Stimulated activated CD8-positive, alpha-beta memory T cell treated with anti-CD3 and anti-CD28 coated beads, Interleukin-15, amount 100 ng/mL, for 4 hours (primary cell): ENCODE data around the gene MTM1.

Source experiments
- DNase-seq, 2 donors: peaks; one replicate each; pipeline ENCODE4 v3.0.0-alpha.2; 2020; ENCODE audit warnings: low read depth in 2 of 2

Gene MTM1

DNA sequence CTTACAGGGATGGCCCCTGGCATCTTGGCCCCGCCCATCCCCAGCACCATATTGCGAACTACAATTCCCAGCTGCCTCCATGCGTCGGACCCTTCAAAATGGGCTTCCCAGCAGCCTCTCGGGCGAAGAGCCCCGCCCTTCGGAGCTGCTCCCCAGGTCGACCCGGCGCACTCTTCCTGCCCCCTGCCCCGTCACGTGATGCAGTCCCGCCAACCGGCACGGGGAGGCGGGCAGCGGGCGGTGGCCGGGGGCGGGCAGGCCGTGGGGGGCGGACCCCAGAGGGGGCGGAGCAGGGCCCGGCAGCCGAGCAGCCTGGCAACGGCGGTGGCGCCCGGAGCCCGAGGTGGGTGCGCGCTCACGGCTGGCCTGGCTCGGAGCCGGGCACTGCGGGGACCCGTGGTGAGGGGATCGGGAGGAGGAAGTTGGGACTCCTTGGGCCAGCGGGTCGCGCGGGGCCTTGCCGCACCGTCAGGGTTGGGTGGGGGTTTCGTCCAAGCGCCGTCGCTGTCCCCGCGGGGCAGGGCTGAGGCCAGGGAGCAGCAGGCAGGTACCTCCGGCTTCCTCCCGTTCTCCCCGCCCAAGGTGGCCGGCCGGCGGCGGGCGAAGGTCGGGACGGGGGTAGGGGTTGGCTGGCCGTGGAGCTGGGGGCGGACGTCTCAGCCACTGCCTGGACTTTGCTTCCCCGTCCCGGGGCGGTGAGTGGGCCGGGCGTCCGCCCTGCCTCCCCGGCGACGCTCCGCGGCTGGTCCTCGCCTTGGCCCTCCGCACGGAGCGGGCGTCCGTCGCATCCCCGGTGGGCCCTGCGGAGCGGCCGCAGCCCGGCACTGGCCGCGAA lies at the start of gene MTM1:
MTM1 (plus strand) TSS at position 302 of the 835 bp plus-strand sequence. CDS start 23,994 bp downstream, outside the sequence.
- DNase-seq: peak; percentile 79 to 82

GRCh38 chrX:150522494-150522893 lies 45.9 kb upstream of the MTM1 start:
- DNase-seq: no peak

- no peak for DNase-seq
These were observed 43.1 kb upstream of the MTM1 start for GRCh38 chrX:150525061-150525919.

- no peak for DNase-seq
These were observed 41.7 kb upstream of the MTM1 start for GRCh38 chrX:150526692-150527091.

DNA sequence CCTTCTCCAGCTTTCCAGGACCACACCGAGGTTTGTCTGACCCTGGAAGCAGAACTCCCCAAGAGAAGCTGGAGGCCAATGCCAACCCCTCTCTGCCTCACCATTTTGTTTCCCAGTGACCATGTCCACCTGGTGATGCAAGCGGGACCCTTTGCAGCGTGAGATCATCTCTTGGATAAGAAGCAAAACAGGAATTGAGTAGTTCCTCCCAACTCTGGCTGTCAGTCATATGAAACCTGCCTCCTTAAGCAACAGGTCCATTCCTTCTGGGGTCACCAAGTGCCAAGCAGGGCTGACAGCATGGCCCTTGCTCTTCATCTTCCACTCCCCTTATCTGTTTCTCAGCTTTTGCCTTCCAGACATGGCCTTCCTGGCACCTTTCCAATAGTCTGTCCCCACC lies 41.3 kb upstream of the MTM1 start:
- DNase-seq: no peak

- no peak for DNase-seq
These were observed 38.8 kb upstream of the MTM1 start for GRCh38 chrX:150529587-150529986.

DNA sequence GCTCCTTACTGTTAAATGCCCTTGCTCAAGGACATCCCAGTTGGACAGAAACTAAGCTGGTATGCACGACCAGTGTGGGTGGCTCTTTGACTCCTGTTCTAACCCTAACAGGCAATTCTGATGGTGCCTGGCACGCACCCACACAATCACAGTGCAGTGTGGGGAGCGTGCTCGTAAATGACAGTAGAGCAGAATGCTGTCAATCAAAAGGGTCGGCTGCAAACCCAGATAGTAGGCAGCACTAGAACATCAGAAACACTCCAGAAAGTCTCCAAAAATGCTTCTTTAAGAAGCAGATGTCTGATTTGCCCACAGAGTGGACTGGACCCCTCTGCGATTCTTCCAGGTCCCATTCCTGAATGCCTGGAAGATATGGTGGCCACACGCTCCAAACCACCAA lies 37.6 kb upstream of the MTM1 start:
- no peak for DNase-seq

GRCh38 chrX:150531467-150531866 lies 37.0 kb upstream of the MTM1 start:
- DNase-seq: no peak

- DNase-seq: no peak
These were observed 34.6 kb upstream of the MTM1 start for GRCh38 chrX:150533863-150534262.

GRCh38 chrX:150536455-150537116 lies 31.8 kb upstream of the MTM1 start:
- no peak for DNase-seq

DNA sequence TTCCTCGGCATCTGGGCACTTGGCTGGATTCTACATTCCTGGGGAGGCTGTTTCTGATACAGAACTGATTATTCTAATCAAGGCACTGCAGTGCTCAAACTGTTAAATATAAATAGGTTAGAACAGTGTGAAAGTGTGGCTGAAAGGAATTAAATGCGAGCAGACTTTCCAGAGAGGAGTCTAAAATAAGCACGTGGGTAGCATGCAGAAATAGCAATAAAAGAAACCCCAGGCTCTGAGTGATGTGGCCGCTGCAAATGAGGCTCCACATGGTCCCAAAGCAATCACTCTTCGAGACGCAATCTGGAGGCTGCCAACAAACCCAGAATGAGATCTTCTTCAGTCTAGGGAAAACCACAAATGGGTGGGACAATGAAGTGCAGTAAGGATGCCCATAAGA lies 30.6 kb upstream of the MTM1 start:
- DNase-seq: no peak

GRCh38 chrX:150540965-150541364 lies 27.5 kb upstream of the MTM1 start:
- DNase-seq: no peak

DNA sequence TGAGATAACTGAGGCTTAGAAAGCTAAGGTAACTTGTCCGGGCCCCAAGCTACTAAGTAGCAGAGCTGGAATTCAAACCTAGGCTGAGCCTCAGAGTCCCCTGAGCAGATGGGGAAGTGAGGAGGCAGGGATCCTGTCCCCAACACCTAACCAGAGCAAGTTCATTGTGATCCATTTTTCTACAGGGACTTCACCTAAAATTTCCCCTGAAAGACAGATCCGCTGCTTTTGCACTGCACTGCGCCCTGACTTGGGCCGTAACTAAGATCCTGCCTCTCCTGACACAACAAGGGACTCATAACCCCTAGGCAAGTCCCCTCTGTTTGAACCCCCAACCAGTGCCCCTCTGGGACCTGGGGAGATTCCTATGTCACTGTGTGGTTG lies 25.6 kb upstream of the MTM1 start:
- no peak for DNase-seq

- DNase-seq: no peak
These were observed 24.9 kb upstream of the MTM1 start for GRCh38 chrX:150543230-150544155.

DNA sequence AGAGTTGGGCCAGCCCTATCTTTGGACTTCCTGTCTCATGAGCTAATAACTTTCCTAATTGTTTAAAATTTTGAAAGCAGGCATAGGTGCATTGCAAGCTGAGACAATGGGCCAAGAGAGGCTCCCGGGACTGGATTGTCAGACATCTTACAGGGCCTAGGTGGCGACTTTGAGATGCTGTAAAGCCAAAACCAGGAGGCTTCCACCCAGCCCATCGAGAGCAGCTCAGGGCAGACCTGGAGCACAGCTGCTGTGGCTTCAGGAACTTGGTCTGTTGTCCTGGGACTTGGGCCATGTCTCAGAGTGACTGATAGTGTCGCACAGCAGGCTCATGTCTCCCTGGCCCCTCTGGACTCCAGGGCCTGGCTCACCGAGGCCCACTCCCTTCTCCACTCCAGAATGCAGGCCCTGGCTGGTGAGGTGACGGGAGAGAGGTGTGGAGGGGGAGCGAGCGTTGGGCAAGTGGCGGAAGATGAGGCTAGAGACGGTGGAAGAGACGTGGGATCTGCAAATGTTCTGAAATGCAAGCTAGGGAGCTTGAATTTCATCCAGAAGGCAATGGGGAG lies 24.1 kb upstream of the MTM1 start:
- DNase-seq: no peak

DNA sequence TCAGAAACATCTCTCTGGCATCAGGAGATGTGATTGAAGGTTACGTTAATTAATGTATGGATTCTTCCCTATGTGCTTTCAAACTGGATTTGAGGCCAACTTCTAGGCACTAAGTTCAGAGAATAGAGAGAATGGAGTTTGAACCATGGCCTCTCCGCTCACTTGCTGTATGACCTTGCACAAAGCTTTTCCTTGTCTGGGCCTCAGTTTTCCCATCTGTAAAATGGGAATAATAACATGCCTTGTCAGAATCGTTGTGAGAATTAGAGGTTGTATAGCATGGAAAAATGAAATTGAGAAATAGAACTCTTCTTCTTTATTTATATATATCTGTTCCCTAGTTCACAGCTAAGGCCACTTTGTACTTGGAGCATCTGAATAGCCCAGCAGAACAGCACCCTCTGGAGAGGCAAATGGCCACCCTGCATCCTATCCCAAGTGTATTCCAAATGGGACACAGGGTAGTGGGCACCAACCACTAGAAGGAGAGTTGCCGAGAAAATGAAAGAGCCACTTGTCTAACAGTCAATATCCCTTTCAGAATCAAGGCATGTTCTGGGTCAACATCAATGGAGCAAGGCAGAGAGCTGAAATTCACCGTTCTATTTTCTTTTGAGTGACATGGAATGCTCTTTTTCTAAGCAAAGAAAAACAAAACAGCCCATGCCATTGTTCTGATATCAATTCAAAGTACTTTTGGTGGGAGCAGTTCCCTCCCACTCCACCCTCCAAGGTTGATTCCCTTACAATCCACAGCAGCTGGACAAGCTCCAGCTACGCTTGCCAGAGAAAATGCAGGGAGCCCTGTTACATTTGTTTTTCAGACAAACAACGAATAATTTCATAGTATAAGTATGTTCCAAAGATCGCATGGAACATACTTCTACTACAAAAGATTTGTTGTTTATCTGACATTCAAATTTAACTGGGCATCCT lies 23.3 kb upstream of the MTM1 start:
- no peak for DNase-seq

- no peak for DNase-seq
These were observed 21.7 kb upstream of the MTM1 start for GRCh38 chrX:150546711-150547153.

- no peak for DNase-seq
These were observed 20.9 kb upstream of the MTM1 start for GRCh38 chrX:150547375-150548115.

DNA sequence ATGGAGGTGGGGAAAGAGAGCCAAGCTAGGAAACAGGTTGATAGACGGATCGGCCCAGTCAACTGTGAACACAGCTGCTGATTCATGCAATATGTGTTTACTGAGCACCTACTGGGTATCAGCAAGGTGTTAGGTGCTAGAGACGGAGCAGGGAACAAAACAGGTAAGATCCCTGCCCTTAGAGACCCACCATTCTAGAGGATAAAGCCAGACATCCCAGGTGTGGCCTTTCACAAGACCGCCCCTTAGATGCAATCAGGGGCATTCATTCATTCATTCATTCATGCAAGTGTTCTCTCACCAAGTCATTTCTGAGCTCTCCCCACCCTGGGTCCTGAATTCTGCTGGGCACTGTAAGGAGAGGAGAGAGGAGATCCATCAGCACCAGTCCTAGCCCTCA lies 20.2 kb upstream of the MTM1 start:
- no peak for DNase-seq
